Testis (tissue), 3 donors: ENCODE results near the gene SIRT4. TPM values are rescaled to one million over a fixed set of nuclear protein-coding genes. Genes with fewer than 3 reads are reported as not detected.
"Not testable (repeated sequence)": the region's sequence is repeated elsewhere in the genome, so short reads cannot be mapped to it uniquely, and the experiment has no call there.

ENCODE experiments used
- DNase-seq: peaks from one replicate; pipeline ENCODE4 v3.0.0-alpha.2; 2019
- H3K27ac ChIP-seq, 2 donors: fragments of 200-600 bp; sonication (generic); one replicate each; pipeline ENCODE4 v1.5.1; 2019
- H3K27me3 ChIP-seq: fragments of 200-600 bp; sonication (generic); one replicate; pipeline ENCODE4 v1.5.1; 2019
- H3K36me3 ChIP-seq: fragments of 200-600 bp; sonication (generic); one replicate; pipeline ENCODE4 v1.5.1; 2017; ENCODE audit warnings: low read depth; ENCODE audit errors: missing control alignments
- H3K4me1 ChIP-seq: fragments of 200-600 bp; sonication (generic); one replicate; pipeline ENCODE4 v1.5.1; 2019
- H3K4me3 ChIP-seq, 2 donors: fragments of 200-600 bp; sonication (generic); one replicate each; pipeline ENCODE4 v1.5.1; 2017 to 2019
- H3K9me3 ChIP-seq: fragments of 200-600 bp; sonication (generic); one replicate; pipeline ENCODE4 v1.5.1; 2017
- CTCF ChIP-seq, 3 experiments: fragments of 450-650 bp in 2 of 3; fragments of 200-600 bp in 1 of 3; sonication (generic) in 1 of 3; IDR thresholded peaks; one replicate each; pipeline ENCODE4 v1.5.1; 2016 to 2019; ENCODE audit warnings: antibody characterized with exemption in 3 of 3, mild to moderate bottlenecking in 2 of 3, moderate library complexity in 1 of 3
- POLR2A ChIP-seq: fragments of 450-650 bp; IDR thresholded peaks from one replicate; pipeline ENCODE4 v1.6.1; 2017; ENCODE audit warnings: antibody characterized with exemption, mild to moderate bottlenecking, moderate library complexity
- WGBS, 2 donors: methylation state at CpG; one replicate each; pipeline ENCODE4 v1.1.5; 2018; 5-methylcytosine and 5-hydroxymethylcytosine counted together
- intact Hi-C: fragments of 100-400 bp; cut with DNase I; formaldehyde crosslinking; loops from one replicate; pipeline ENCODE4 v1.15.1; 2023; ENCODE audit warnings: low total_unique reads
- polyA plus RNA-seq: library from polyadenylated mRNA; stranded (reverse); fragments of 350-450 nt; fragmentation: Illumina TruSeq; extraction: RNeasy Lipid Tissue Mini Kit (QIAGEN cat#74804); gene quantifications from one replicate; pipeline ENCODE4 v1.2.3, GENCODE V29; 2014; ENCODE audit warnings: low read depth, low replicate concordance; ENCODE audit not compliant: insufficient read depth
- total RNA-seq, 2 donors: library from RNA; depleted of rRNA; stranded (reverse); fragments of >200 nt; gene quantifications; one replicate each; pipeline ENCODE4 v1.2.3, GENCODE V29; 2016

SIRT4 gene
- total and polyA plus RNA-seq, 3 donors from 2014 or later, result 3.3 to 10.0 (median 5.0) TPM

DNA sequence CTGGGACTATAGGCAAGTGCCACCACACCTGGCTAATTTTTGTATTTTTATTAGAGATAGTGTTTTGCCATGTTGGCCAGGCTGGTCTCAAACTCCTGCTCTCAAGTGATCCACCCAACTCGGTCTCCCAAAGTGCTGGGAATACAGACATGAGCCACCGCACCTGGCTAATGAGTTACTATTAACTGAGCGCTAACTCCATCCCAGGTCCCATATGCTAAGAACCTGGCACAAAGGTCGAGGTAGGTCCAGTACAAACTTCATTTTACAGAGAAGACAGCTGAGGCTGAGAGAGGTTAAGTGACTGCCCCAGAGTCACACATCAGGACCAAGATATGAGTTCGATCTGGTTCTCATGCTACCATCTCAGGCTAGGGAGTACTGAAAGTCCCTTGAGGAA lies 29.9 kb downstream of the SIRT4 start:
- no peak overlapping the region for H3K27ac ChIP-seq
- TF ChIP-seq CTCF (IDR thresholded peaks at IDR 0.05), result no peak
- TF ChIP-seq POLR2A, result no peak
- H3K9me3 ChIP-seq, result no peaks in the 10 kb centered on the region
- H3K4me1 ChIP-seq, result peaks cover 10% of the 10 kb centered on the region
- H3K4me3 ChIP-seq, result no peak overlapping the region
- H3K36me3 ChIP-seq, result no peaks in the 10 kb centered on the region
- no peak for DNase-seq
- intact Hi-C loops, result no loop called here
- H3K27me3 ChIP-seq, result no peaks in the 10 kb centered on the region
- 90 to 94% methylated on average over 5 of the region's 5 CpGs for WGBS, 2 donors

- DNase-seq, result no peak
- H3K9me3 ChIP-seq, result no peaks in the 10 kb centered on the region
- 90 to 91% methylated on average over 7 of the region's 7 CpGs for WGBS, 2 donors
- TF ChIP-seq CTCF (IDR thresholded peaks at IDR 0.05) (no peak), POLR2A (no peak)
- H3K27ac ChIP-seq, result no peak overlapping the region
- no peaks in the 10 kb centered on the region for H3K36me3 ChIP-seq
- intact Hi-C loops, result no loop called here
- no peak overlapping the region for H3K4me3 ChIP-seq
- H3K4me1 ChIP-seq, result peaks cover 7% of the 10 kb centered on the region
- no peaks in the 10 kb centered on the region for H3K27me3 ChIP-seq
Observed at GRCh38 chr12:120332523-120332922, 30.4 kb downstream of the SIRT4 start.

- H3K36me3 ChIP-seq, H3K9me3 ChIP-seq, intact Hi-C loops, H3K27ac ChIP-seq, H3K27me3 ChIP-seq, H3K4me1 ChIP-seq, H3K4me3 ChIP-seq: not testable (repeated sequence)
- DNase-seq, result peak; percentile 81
- 40 to 48% methylated on average over 12 of the region's 12 CpGs for WGBS, 2 donors
- peak; percentile 35 to 50 (median 36) for TF ChIP-seq CTCF (IDR thresholded peaks at IDR 0.05)
Observed at GRCh38 chr12:120335447-120335846, 33.3 kb downstream of the SIRT4 start.

- H3K36me3 ChIP-seq, DNase-seq, H3K4me1 ChIP-seq, H3K9me3 ChIP-seq, intact Hi-C loops, H3K4me3 ChIP-seq, H3K27me3 ChIP-seq, H3K27ac ChIP-seq: not testable (repeated sequence)
- WGBS, 2 donors, result 93 to 96% methylated on average over 2 of the region's 2 CpGs
Observed at GRCh38 chr12:120336392-120336791, 34.3 kb downstream of the SIRT4 start.

DNA sequence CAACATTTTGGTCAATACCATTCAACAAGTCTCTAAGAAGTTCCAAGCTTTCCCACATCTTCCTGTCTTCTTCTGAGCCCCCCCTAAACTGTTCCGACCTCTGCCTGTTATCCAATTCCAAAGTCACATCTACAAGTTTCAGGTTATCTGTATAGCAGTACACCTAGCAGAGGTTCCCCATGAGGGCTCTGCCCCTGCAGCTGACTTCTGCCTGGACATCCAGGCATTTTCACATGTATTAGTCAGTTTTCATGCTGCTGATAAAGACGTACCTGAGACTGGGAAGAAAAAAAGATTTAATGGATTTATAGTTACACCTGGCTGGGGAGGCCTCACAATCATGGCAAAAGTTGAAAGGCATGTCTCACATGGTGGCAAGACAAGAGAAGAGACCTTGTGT lies 35.6 kb downstream of the SIRT4 start:
- intact Hi-C loops, result no loop called here
- no peak for DNase-seq
- H3K9me3 ChIP-seq, result no peaks in the 10 kb centered on the region
- H3K27me3 ChIP-seq, result no peaks in the 10 kb centered on the region
- no peaks in the 10 kb centered on the region for H3K36me3 ChIP-seq
- H3K4me3 ChIP-seq, result no peak overlapping the region
- TF ChIP-seq CTCF (IDR thresholded peaks at IDR 0.05) (no peak), POLR2A (no peak)
- H3K4me1 ChIP-seq, result peaks cover 9% of the 10 kb centered on the region
- no peak overlapping the region for H3K27ac ChIP-seq
- WGBS, 2 donors, result 84 to 94% methylated on average over 2 of the region's 2 CpGs
